ENCODE data around the gene SMR3B. TPM values are rescaled to one million over a fixed set of nuclear protein-coding genes. Genes with fewer than 3 reads are reported as not detected.

SMR3B gene
- total RNA-seq, 1 donor from 2014 or later = 8.9 TPM

Other genes starting within 250 kb of the SMR3B start
- gene PRR27, start 228.9 kb upstream of the SMR3B start, total RNA-seq (ENCODE audit: insufficient read depth, low replicate concordance) = 7.7 TPM
- gene ODAM, start 187.4 kb upstream of the SMR3B start, total RNA-seq (ENCODE audit: insufficient read depth, low replicate concordance) = not detected
- gene FDCSP, start 157.0 kb upstream of the SMR3B start, total RNA-seq (ENCODE audit: insufficient read depth, low replicate concordance) = 5.3 TPM
- not detected for gene CSN3, start 140.5 kb upstream of the SMR3B start, total RNA-seq (ENCODE audit: insufficient read depth, low replicate concordance)
- gene CABS1, start 48.1 kb upstream of the SMR3B start, total RNA-seq (ENCODE audit: insufficient read depth, low replicate concordance) = 6.5 TPM
- not detected for gene SMR3A, start 22.4 kb upstream of the SMR3B start, total RNA-seq (ENCODE audit: insufficient read depth, low replicate concordance)
- gene OPRPN, start 14.8 kb downstream of the SMR3B start, total RNA-seq (ENCODE audit: insufficient read depth, low replicate concordance) = 2.4 TPM
- gene MUC7, start 89.1 kb downstream of the SMR3B start, total RNA-seq (ENCODE audit: insufficient read depth, low replicate concordance) = 10.8 TPM
- gene AMTN, start 135.4 kb downstream of the SMR3B start, total RNA-seq (ENCODE audit: insufficient read depth, low replicate concordance) = 0.96 TPM
- 7.9 TPM for gene AMBN, start 209.1 kb downstream of the SMR3B start, total RNA-seq (ENCODE audit: insufficient read depth, low replicate concordance)
- gene ENAM, start 245.6 kb downstream of the SMR3B start, total RNA-seq (ENCODE audit: insufficient read depth, low replicate concordance) = 1.4 TPM